Left ventricle myocardium superior (tissue), 1 donor: Measurements from ENCODE around the gene DEPP1. TPM values are rescaled to one million over a fixed set of nuclear protein-coding genes. Genes with fewer than 3 reads are reported as not detected.

Experiments used
- ATAC-seq: fragments of 200-7000 bp; cut with Tn5 transposase; one replicate; pipeline ENCODE4 v1.9.1; 2020; ENCODE audit warnings: mild to moderate bottlenecking, moderate library complexity
- DNase-seq: peaks from one replicate; pipeline ENCODE4 v3.0.0-alpha.2; 2020
- intact Hi-C: fragments of 100-400 bp; cut with micrococcal nuclease; formaldehyde crosslinking; loops from one replicate; pipeline ENCODE4 v1.11.0; 2022
- total RNA-seq: library from RNA; stranded (reverse); fragmentation: NEBNext Ultra II Directional; extraction: Animal tissue kit (Norgen Biotek cat#: 25700); gene quantifications from one replicate; pipeline ENCODE4 v1.2.1, GENCODE V29; 2021
- donor health status: DM: no; HTN: yes; CAD: no; lungs with severe emphysema.

The DEPP1 gene
- total RNA-seq, 1 donor from 2014 or later: 32.2 TPM

- DNase-seq (peak; percentile 76), ATAC-seq (peak; percentile 44)
- intact Hi-C loops: no loop called here
Observed at GRCh38 chr10:44982114-44982460, 3.5 kb upstream of the DEPP1 start.

DNA sequence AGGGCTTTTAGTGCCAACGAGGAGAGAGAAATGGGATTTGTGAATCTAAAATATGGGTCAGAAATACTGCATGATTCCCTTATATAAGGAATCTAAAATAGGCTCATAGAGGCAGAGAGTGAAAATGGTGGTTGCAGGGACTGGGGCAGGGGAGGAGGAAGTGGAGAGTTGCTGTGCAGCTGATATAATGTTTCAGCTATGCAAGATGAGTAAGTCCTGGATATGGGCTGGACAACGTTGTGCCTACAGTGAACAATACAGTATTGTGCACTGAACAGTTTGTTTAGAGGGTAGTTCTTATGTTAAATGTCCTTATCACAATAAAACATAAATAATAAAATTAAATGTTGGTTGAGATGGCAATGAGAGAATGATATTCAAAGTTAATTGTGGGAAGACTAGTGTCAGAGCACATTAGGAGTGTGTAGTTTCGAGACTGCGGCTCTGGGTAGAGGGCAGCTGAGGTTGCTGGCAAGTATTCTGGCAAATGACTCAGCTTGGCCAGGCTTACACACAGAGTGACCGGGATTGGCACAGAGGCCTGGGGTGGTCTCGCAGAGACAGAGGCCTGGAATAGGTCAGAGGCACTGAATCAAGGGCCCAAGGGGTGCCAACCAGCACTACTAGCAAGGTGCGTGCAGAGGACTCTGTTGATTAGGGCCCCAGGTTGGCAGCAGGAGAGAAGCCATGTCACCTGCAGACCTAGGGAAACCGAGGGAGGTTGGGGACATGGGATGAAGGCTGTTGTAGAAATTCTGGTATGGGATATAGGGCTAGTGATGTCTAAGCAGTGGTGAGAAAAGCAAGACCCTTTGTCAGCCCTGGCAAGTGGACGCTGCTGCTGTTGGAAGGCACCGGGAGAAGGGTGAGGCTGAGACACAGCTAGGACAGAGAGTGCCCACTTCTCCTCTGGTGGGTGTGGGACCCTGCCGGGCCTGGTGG, 2.8 kb upstream of the DEPP1 start:
- DNase-seq (peak; percentile 65), ATAC-seq (peak; percentile 49)
- intact Hi-C loops: no loop called here

GRCh38 chr10:44980309-44981171, 1.9 kb upstream of the DEPP1 start:
- ATAC-seq (no peak), DNase-seq (peak; percentile 26)
- intact Hi-C loops: no loop called here

- intact Hi-C loops: loop anchor here (5.0 kb wide), 1 partner anchor 47 kb away; no protein-coding TSS in a partner anchor
- peak; percentile 33 for DNase-seq
- ATAC-seq: no peak
Observed at GRCh38 chr10:44979281-44980191, 927 bp upstream of the DEPP1 start.

- ATAC-seq (no peak), DNase-seq (no peak)
- intact Hi-C loops: loop anchor here (5.0 kb wide), 1 partner anchor 46 kb away; no protein-coding TSS in a partner anchor
Observed at GRCh38 chr10:44978213-44978569, 418 bp downstream of the DEPP1 start.

GRCh38 chr10:44977287-44978212, 1.1 kb downstream of the DEPP1 start:
- intact Hi-C loops: loop anchor here (5.0 kb wide), 1 partner anchor 45 kb away; no protein-coding TSS in a partner anchor
- DNase-seq: peak; percentile 59
- peak; percentile 4 for ATAC-seq

DNA sequence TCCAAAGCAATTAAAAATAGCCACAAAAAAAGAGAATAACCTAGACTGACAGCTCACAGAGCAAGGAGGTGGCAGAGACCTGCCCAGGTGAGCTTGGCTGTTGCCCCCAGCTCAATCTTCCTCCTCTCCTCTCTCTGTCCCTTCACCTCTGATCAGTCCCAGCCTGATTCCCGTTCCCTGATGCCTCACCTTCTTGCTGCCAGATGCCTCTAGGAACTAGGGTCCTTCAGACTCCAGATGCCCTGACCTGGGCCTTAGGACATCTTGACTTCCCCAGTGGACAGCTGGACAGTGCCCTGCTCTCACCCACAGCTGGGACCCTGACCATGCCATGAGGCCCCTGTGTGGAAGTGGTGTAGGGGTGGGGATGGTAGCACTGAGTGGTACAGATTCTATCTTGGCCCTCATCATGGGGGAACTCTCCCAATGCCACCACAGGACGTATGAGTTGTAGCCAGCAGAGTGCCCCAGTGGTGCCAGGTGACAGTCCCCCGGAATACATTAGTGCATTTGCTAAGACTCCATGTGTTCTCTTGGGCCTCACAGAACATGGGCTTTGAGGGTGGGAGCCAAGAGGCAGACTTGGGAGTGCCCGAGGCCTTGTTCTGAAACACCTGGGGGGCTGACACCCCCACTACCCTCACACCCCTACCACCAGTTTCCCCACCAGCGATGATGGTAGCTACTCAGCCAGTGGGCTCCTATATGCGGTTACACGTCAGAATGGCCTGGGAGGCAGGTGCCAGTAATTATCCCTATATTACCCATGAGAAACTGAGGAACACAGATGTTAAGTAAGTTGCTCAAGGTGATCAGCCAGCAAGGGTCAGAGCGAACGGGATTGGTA, 2.0 kb downstream of the DEPP1 start:
- ATAC-seq (no peak), DNase-seq (peak; percentile 27)
- intact Hi-C loops: loop anchor here (5.0 kb wide), 1 partner anchor 44 kb away; no protein-coding TSS in a partner anchor

DNA sequence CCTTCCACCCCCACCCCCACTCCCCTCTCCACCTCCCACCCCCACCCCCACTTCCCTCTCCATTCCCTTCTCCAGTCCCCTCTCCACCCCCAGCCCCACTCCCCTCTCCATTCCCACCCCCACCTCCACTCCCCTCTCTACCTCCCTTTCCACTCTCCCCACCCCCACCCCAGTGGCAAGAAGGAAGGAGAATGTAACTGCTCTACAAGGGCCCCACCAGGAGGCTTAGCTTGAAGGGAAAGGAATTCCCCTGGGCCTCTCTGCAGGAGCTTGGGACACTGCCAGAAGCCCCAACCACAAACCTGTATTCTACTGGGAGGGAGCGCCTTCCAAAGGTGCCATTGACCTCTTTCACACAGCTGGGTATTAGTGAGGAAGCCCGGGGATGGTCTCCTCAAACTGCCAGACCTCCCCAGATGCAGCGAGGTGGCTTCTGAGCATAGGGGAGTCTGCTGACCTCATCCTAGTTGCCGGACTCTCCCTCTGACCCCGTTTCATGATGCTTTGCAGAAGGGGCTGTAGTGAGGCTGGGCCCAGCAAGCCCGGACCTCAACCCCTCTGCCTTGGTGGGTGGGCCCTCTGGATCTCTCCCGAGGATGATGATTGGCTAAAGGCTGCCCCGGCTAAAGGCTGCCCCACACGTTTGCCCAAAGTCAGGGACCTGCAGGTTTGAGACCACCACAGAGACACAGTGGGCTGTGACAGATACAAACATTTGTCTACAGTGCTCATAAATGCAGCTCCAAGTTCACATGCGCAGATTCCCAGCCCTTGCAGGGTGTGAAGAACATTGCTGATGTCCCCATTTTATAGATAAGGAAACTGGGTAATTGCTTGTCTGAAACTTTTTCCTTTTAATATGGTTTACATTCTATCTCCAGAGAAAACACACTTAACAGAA, 2.9 kb downstream of the DEPP1 start:
- intact Hi-C loops: loop anchor here (5.0 kb wide), 1 partner anchor 43 kb away; no protein-coding TSS in a partner anchor
- DNase-seq: peak; percentile 49
- peak; percentile 3 for ATAC-seq

DNA sequence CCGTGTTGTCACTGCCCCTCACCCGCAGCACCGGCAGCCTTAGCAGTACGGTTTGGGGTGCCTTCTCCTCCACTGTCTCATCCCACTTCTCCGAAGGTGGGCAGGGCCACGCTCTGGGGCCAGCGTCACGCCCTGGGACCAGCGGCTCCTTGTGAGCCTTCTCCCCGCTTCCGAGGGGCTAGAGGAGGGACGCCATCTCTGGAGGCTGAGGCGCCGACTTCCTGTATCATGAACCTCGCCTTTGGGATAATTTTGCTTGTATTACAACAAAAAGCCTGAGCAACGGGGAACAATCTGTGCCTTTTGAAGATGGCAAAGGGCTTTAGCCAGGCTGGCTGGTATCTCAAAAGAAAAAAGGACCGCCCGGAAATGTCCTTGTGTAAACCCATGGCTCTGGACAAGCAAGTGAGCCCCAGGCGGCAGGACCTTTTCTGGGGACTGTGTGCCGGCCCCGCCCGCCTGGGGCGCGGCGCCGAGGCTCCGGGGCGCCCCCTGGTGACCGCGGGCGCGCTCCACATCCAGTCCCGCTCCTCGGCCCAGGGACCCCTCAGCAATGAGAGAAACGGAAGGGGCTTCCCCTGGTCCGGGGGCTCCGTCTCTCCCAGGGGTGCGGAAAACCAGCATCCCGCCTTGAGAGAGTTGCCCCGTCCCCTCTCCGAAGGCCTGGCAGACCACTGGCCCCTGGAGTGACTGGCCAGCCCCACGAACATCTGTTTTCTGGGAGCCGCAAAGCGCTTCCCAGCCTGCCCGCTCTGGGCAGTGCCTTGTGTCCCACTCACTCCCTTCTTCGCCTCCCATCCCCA, 3.8 kb downstream of the DEPP1 start:
- peak; percentile 85 for DNase-seq
- ATAC-seq: peak; percentile 74
- intact Hi-C loops: loop anchor here (5.0 kb wide), 1 partner anchor 43 kb away; no protein-coding TSS in a partner anchor

GRCh38 chr10:44974082-44974627, 4.5 kb downstream of the DEPP1 start:
- intact Hi-C loops: no loop called here
- ATAC-seq: peak; percentile 2
- peak; percentile 55 for DNase-seq

DNA sequence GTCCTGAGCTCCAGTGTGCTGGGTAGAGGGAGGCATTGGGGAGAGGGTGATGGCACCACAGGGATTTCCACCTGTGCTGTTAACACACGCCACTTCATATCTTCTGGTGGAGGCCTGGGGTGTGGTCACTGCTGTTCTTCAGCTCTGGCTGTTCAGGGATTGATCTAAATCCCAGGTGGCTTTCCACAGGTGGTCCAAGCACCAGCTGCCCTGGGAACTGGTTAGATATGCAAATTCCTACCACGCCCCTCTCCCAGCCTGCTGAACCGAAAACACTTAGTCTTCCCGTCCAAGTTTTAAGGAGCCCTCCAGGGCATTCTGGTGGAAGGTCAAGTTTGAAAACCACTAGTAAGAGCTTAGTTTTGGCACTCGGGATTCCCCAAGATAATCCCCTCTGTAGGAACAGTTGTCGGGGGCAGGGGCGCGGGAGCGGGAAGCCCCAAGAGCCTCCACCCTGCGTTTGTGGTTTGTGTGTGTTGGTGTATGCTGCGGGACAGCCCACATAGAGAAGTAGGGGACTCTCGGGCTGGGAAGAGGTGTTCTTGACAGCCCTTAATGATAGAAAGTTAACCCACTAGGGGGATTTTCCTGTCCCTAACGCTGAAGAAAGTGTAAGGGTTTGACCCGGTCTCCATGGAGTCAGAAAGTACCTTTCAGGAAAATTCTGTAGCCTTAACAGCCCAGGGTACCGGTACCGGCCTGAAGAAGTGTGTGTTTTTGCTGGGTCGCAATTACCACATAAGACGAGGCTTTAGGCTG, 5.1 kb downstream of the DEPP1 start:
- no peak for ATAC-seq
- intact Hi-C loops: no loop called here
- DNase-seq: peak; percentile 34

DNA sequence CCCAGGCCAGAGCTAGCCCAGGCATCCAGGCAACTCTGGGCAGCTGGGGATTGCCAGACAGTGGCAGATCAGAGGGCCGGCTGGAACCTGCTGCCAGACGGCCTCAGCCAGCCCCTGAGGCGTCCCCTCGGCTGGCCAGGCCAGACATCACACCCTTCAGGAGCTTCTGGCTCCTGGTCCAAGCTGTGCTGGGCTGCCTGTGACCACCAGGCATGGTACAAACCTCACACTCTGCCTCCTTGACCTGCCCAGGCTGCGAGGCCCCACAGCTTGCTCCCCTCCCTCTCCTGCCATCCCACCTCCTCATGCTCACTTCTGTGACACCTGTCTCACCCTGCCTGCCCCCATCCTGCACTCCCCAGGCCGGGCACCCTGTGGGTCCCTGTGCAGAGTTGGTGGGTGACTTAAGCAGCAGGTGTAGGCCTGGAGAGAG, 5.7 kb downstream of the DEPP1 start:
- peak; percentile 39 for DNase-seq
- ATAC-seq: no peak
- intact Hi-C loops: no loop called here

- intact Hi-C loops: no loop called here
- no peak for ATAC-seq
- no peak for DNase-seq
Observed at GRCh38 chr10:44971935-44972757, 6.5 kb downstream of the DEPP1 start.
